GM10248 (cell line): ENCODE measurements around the gene CEBPA.
A peak's percentile ranks its signal among the peaks of the same experiment; 100 is the strongest.
"Not testable (repeated sequence)": the region's sequence is repeated elsewhere in the genome, so short reads cannot be mapped to it uniquely, and the experiment has no call there.

ENCODE experiments used
- CTCF ChIA-PET: fragments of 300-600 bp; sonication (Branson Sonifier 250); formaldehyde crosslinking; extraction: SDS; loops from one replicate; lab custom pipeline; 2021; ENCODE audit warnings: antibody characterized with exemption; lab: Yijun Ruan, JAX
- POLR2A ChIA-PET: fragments of 350-650 bp; sonication (Branson Sonifier 250); formaldehyde crosslinking; extraction: SDS; loops from one replicate; lab custom pipeline; 2020; ENCODE audit warnings: antibody characterized with exemption; lab: Yijun Ruan, JAX
- DNase-seq: peaks from one replicate; pipeline ENCODE4 v3.0.0; 2012; ENCODE audit errors: extremely low spot score
- CTCF ChIP-seq: IDR thresholded peaks from 2 replicates; pipeline ENCODE4 v1.5.1; 2012; ENCODE audit warnings: mild to moderate bottlenecking, low read depth; ENCODE audit errors: extremely low read depth, missing control alignments, control extremely low read depth

Gene CEBPA

GRCh38 chr19:33316541-33317264 is 14.4 kb upstream of the CEBPA start:
- ChIA-PET POLR2A (no interaction called here), CTCF (no interaction called here)
- no peak for TF ChIP-seq CTCF
- no peak for DNase-seq

- POLR2A ChIA-PET, DNase-seq: not testable (repeated sequence)
- CTCF ChIA-PET, result interaction anchor here (1.3 kb wide), 1 partner anchor 11 kb away, joined by 4 read pairs; the partner anchor contains the start of gene CEBPA
Observed at GRCh38 chr19:33312808-33313207, 10.5 kb upstream of the CEBPA start.

- CTCF ChIA-PET, result interaction anchor here (1.4 kb wide), 1 partner anchor 23 kb away, joined by 3 read pairs; no protein-coding TSS in a partner anchor
- no peak for TF ChIP-seq CTCF
- no peak for DNase-seq
- POLR2A ChIA-PET, result no interaction called here
Observed at GRCh38 chr19:33312065-33312464, 9.7 kb upstream of the CEBPA start.

- CTCF ChIA-PET, result interaction anchor here (1.4 kb wide), 1 partner anchor 22 kb away, joined by 3 read pairs; no protein-coding TSS in a partner anchor
- peak; percentile 21 for TF ChIP-seq CTCF
- DNase-seq, result peak; percentile 16
- POLR2A ChIA-PET, result no interaction called here
Observed at GRCh38 chr19:33311326-33311682, 9.0 kb upstream of the CEBPA start.

- ChIA-PET CTCF (interaction anchor here (0.7 to 1.4 kb wide), 2 partner anchors 21 to 75 kb away, joined by 3 read pairs; no protein-coding TSS in a partner anchor), POLR2A (no interaction called here)
- no peak for TF ChIP-seq CTCF
- no peak for DNase-seq
Observed at GRCh38 chr19:33310606-33311325, 8.4 kb upstream of the CEBPA start.

- ChIA-PET POLR2A (no interaction called here), CTCF (no interaction called here)
- TF ChIP-seq CTCF, result no peak
- no peak for DNase-seq
Observed at GRCh38 chr19:33309826-33310225, 7.5 kb upstream of the CEBPA start.
